SHP77 (cell line): ENCODE results near the gene MARCHF2.

Experiments
- DNase-seq, 2 experiments: peaks; one replicate each; lab custom pipeline; 2025; lab: John Stamatoyannopoulos, UW

The MARCHF2 gene

GRCh38 chr19:8478598-8478997, 65.5 kb downstream of the MARCHF2 start:
- DNase-seq: no peak

GRCh38 chr19:8481201-8481600, 68.1 kb downstream of the MARCHF2 start:
- DNase-seq: no peak

- no peak for DNase-seq
Observed at GRCh38 chr19:8481616-8482015, 68.5 kb downstream of the MARCHF2 start.

GRCh38 chr19:8482696-8483095, 69.6 kb downstream of the MARCHF2 start:
- DNase-seq: no peak

GRCh38 chr19:8483165-8483564, 70.1 kb downstream of the MARCHF2 start:
- DNase-seq: no peak

- DNase-seq: no peak
Observed at GRCh38 chr19:8484331-8484894, 71.3 kb downstream of the MARCHF2 start.

GRCh38 chr19:8485561-8486371, 72.7 kb downstream of the MARCHF2 start:
- DNase-seq: no peak

- no peak for DNase-seq
Observed at GRCh38 chr19:8486661-8487136, 73.6 kb downstream of the MARCHF2 start.

- no peak for DNase-seq
Observed at GRCh38 chr19:8487137-8487851, 74.2 kb downstream of the MARCHF2 start.

GRCh38 chr19:8488365-8488764, 75.3 kb downstream of the MARCHF2 start:
- DNase-seq: no peak
